CD4-positive, alpha-beta T cell treated with Interleukin-15 for 4 hours (primary cell): ENCODE measurements around the gene SLC18A3.

Source experiments
- DNase-seq: peaks from one replicate; pipeline ENCODE4 v3.0.0-alpha.2; 2020; ENCODE audit warnings: low spot score

The SLC18A3 gene

DNA sequence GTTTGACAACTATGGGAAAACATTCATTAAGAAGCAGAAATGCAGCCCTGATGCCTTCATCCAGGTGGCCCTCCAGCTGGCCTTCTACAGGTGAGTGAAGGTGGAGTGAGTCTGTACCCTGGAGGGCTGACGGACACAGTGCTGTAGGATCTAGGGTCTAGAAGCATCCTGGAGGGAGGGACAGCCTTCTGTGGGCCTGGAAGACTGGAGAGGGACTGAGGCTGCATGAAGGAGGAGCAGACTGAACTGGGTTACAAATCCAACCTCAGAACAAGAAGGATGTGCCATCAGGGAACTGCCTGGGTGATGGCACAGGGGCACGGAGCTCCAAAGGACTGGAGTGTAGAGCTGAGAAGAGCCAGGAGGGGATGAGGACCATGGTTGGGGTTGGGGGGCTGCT, 41.8 kb downstream of the SLC18A3 start:
- DNase-seq, result no peak

DNA sequence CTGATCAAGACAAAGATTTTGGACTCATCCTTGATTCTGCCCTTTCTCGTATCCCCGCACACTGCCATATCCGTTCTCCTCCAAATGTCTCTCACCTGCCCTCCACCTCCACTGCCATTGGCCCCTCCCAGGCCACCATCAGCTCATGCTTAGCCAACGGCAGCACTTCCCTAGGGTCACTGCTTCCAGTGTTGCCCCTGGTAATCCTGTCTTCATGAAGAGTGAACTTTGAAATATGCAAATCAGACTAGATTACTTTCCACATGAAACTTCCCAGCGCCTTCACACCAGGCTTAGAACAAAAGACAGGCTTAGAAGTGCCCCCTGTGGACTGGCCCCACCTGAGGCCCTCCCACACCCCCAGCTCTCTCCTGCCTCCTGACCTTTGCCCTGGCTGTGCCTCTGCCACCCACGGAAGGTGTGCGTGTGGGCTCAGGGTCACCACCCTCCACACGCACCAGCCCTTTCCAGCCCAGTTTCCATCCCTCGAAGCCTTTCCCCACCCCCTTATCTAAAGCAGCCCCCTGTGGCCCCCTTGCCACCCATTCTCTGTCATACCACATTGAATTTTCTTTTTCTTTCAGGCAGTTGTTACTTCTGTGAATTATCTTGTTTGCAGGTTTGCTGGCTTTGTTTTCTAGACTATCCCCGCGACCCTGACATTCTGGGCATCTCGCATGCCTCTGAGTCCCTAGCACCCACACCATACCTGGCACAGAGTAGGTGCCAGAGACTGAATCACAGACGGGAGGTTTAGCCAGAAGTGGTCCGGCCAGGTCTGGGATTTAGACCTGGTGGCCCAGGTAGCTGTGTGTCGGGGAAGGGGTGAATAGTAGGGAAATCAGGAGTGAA, 42.5 kb downstream of the SLC18A3 start:
- no peak for DNase-seq

DNA sequence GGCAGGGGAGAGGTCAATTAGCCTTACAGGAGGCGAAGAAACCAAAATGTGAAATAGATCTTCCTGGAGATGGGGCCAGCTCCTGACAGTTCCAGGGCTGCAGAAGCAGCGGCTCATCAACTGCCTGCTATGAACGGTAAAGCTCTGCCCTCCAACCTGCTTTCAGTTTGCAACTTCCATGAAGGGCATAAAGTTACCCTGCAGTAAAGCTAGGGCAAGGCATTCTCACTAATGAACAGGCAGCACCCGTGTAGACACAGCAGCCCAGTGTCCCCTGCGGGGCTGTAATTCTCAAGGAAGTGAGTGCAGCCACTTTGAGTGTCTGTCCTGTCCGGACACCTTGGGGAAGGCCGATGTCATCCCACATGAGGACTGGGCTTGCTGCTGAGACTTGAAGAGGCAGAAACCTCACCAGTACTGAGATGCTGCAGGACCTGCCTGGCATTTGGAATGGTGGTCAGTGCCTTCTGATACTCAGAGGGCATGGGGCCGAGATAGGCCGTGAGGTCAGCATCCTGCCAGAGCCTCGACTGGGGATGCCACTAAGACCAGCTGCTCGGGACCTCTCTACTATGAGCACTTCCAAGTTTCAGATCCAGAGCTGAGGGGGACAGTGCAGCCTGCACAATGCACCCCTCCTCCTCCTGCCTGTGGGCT, 43.3 kb downstream of the SLC18A3 start:
- DNase-seq, result no peak

DNA sequence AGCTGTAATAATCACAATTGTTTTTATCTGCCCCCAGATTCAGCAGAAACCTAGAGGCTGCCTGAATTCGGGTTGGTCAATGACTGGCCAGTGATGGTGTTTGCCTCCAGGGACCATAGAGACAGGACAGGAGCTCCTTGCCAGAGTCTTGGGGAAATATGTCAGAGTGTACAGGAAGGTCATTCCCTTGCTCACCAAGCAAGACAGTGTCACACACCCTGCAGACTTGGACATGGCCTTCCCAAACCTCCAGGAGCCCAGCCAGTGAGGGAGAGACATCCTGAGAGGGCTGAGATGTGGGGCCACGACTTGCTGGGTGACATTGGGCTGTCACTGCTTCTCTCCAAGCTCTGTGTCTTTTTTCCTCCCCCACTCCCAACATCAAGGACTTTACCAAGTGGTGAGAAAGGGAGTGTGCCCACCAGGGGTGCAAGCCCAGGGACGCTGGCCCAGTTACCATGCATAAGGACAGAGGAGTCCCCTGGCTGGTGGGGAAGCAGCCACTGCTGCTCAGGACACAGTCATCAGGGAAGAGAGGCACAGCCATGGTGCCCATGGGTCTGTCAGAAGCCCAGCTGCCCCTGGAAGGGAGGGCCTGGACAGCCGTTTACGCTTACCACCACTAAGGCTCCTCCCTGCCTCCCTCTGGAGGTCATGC, 44.1 kb downstream of the SLC18A3 start:
- DNase-seq, result no peak

DNA sequence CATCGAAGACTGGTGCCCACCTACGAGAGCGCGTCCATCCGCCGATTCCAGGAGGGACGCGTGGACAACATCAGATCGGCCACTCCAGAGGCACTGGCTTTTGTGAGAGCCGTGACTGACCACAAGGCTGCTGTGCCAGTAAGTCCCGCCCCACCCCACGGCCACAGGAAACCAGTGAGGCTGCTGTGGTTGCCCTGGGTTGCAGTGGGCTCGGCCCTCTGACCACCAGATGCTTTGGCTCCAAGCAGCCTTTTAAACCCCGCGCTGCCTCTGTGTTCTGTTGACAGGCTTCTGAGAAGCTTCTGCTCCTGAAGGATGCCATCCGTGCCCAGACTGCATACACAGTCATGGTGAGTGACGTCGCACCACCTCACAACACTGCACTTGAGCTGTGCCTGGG, 45.0 kb downstream of the SLC18A3 start:
- no peak for DNase-seq

DNA sequence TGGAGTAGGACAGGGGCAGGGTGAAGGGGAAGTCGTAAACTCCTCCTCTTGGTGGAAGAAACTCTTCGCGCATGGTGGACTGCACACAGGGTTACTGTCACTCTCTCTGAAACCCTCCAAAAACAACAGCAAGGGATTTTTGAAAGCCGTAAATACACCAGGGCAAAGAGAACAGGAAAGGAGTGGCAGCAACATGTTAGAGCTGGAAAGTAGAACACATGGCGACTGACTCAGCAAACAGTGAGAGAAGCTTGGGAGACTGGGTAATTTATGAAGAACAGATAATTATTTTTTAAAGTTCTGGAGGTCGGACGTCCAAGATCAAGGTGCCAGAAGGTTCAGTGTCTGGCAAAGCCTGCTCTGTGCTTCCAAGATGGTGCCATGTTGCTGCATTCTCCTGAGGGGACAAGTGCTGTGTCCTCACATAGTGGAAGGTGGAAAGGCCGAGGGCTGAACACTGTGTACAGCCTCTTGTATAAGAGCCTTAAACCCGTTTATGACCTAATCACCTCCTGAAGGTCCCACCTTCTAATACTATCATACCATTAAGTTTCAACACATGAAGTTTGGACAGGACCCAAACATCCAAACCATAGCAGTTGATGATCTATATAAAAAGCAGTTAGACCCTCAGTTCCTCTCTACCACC, 46.9 kb downstream of the SLC18A3 start:
- DNase-seq, result no peak

DNA sequence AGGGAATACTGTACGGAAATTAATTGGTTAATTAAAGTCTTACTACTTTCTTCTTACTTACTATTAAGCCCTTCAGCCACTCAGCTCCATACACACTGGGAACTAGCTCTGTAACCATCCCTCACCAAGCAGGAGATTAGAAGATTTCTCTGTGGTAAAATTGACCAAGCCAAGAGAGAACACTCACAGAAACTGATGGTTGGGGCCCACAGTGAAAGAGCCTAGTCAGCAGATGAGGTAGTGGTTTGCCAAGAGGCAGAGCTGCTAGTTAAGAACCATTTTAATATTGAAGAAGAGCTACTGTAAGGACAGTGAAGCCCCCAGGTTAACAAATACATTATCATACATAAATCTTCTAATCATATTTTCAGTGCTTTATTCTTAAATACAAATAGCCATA, 47.5 kb downstream of the SLC18A3 start:
- DNase-seq, result no peak

DNA sequence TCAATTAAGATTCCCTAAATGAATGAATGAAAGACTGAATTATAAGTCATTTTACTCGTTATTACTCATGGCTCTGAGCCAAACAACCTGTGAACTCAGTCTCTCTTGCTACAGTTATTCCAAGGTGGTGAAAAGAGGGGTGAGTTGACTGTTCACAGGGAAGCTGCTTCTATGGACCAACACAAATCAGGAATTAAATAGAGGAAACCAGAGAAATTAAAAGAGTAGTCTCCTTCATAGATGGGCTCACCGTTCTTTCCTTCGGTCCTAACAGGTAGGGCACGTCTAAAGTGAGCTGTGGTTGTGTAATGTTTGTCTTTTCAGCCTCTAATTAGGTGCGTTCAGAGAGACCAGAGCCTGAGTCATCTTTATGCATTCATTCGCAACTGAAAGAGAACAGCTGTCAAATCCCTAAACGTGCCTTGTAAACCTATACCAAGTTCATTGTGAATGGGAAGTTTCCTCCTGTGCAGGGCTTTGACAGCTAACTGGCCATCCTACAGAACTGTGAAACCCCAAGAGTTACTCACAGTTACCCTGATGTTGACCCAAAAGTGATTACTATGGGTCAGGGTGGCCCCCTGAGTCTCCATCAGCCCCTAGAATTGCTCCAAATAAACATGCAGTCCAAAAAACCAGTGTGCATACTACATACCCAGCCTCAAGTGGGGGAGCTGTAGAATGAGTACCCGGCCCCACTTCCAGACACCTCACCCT, 51.2 kb downstream of the SLC18A3 start:
- no peak for DNase-seq
